Upper lobe of right lung (tissue), 1 donor: ENCODE results near the gene SNED1. TPM values are rescaled to one million over a fixed set of nuclear protein-coding genes. Genes with fewer than 3 reads are reported as not detected.

ENCODE experiments used
- ATAC-seq: fragments of 200-7000 bp; cut with Tn5 transposase; one replicate; pipeline ENCODE4 v1.9.1; 2020; ENCODE audit warnings: mild to moderate bottlenecking, moderate library complexity
- DNase-seq: peaks from one replicate; pipeline ENCODE4 v3.0.0-alpha.2; 2020
- H3K27ac ChIP-seq: fragments of 200-600 bp; one replicate; pipeline ENCODE4 v1.8.0; 2022
- H3K27me3 ChIP-seq: fragments of 200-600 bp; one replicate; pipeline ENCODE4 v1.8.0; 2022; ENCODE audit warnings: mild to moderate bottlenecking
- H3K36me3 ChIP-seq: fragments of 200-600 bp; one replicate; pipeline ENCODE4 v1.8.0; 2022
- H3K4me1 ChIP-seq: fragments of 200-600 bp; one replicate; pipeline ENCODE4 v1.8.0; 2022
- H3K4me3 ChIP-seq: fragments of 200-600 bp; one replicate; pipeline ENCODE4 v1.8.0; 2022; ENCODE audit warnings: mild to moderate bottlenecking
- H3K9me3 ChIP-seq: fragments of 200-600 bp; one replicate; pipeline ENCODE4 v1.8.0; 2022
- intact Hi-C: fragments of 100-400 bp; cut with DNase I; formaldehyde crosslinking; loops from one replicate; pipeline ENCODE4 v1.11.0; 2022
- total RNA-seq: library from RNA; stranded (reverse); fragmentation: NEBNext Ultra II Directional; extraction: Animal tissue kit (Norgen Biotek cat#: 25700); gene quantifications from one replicate; pipeline ENCODE4 v1.2.1, GENCODE V29; 2021
- TF ChIP-seq, protein P1 (sequence below): fragments of 200-600 bp; IDR thresholded peaks from one replicate; pipeline ENCODE4 v1.8.0; 2022; ENCODE audit warnings: antibody characterized with exemption
- donor health status: DM: no; HTN: yes; CAD: no; lungs with severe emphysema.

SNED1 gene
- total RNA-seq, 1 donor from 2014 or later = 38.4 TPM

DNA sequence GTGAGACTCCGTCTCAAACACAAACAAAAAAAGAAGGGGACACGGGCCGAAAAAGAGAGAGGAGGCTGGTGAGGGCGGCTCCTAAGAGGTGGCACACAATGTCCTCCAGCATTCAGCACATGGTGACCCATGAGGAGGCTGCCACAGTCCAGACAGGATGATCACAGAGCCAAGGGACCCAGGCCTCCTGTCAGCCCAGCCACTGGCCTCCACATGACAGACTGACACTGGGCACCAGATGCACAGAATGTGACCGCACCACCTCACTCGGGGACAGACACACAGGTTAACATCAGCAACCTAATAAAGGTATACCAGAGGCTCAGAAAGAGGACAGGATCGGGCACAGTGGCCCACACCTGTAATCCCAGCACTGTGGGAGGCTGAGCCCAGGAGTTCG lies 129.8 kb downstream of the SNED1 start:
- ATAC-seq (no peak), DNase-seq (peak; percentile 51)
- TF ChIP-seq, protein P1, sequence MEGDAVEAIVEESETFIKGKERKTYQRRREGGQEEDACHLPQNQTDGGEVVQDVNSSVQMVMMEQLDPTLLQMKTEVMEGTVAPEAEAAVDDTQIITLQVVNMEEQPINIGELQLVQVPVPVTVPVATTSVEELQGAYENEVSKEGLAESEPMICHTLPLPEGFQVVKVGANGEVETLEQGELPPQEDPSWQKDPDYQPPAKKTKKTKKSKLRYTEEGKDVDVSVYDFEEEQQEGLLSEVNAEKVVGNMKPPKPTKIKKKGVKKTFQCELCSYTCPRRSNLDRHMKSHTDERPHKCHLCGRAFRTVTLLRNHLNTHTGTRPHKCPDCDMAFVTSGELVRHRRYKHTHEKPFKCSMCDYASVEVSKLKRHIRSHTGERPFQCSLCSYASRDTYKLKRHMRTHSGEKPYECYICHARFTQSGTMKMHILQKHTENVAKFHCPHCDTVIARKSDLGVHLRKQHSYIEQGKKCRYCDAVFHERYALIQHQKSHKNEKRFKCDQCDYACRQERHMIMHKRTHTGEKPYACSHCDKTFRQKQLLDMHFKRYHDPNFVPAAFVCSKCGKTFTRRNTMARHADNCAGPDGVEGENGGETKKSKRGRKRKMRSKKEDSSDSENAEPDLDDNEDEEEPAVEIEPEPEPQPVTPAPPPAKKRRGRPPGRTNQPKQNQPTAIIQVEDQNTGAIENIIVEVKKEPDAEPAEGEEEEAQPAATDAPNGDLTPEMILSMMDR = no peak
- no peaks in the 10 kb centered on the region for H3K9me3 ChIP-seq
- no peaks in the 10 kb centered on the region for H3K27me3 ChIP-seq
- H3K27ac ChIP-seq = no peak overlapping the region
- no peaks in the 10 kb centered on the region for H3K36me3 ChIP-seq
- no peaks in the 10 kb centered on the region for H3K4me1 ChIP-seq
- intact Hi-C loops = no loop called here
- no peak overlapping the region for H3K4me3 ChIP-seq

DNA sequence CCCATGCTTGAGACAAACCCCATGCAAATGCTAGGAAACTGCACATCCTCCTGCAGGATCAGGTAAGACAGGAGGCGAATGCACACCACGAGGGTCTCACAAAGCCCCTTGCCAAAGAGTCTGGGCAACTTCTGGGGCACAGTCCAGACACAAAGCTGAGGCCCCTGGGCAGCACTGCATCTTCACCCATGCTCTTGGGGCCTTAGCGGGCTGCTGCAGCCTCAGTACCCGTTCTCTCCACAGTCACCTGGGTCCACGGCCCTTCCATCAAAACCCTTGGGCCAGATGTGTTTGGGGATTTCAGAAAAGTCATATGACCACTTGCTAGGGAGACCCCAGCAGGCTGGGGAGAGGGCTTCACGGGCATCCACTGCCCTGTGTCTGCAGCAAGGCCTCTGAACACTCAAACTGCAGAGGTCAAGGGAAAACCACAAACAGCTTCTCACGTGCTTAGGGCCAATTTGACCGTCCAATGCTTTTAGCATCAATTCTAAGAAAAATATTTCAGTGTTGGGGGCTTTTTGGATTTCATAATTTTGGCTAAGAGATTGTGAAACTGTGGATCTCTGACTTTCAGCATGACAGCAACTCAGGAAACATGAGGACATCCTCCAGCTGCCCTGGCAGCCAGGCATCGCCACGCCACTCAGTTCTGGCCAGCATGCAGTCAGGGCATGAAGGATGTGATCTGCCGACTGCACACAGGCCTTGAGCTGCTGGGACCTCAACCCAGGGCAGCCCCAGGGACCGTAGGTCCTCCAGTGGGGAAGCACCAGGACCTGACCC lies 130.9 kb downstream of the SNED1 start:
- Histone ChIP-seq H3K27ac (no peak overlapping the region), H3K36me3 (no peaks in the 10 kb centered on the region), H3K27me3 (no peaks in the 10 kb centered on the region), H3K9me3 (no peaks in the 10 kb centered on the region), H3K4me1 (no peaks in the 10 kb centered on the region), H3K4me3 (no peak overlapping the region)
- ATAC-seq (peak; percentile 34), DNase-seq (peak; percentile 55)
- intact Hi-C loops = no loop called here
- TF ChIP-seq, protein P1 = no peak

DNA sequence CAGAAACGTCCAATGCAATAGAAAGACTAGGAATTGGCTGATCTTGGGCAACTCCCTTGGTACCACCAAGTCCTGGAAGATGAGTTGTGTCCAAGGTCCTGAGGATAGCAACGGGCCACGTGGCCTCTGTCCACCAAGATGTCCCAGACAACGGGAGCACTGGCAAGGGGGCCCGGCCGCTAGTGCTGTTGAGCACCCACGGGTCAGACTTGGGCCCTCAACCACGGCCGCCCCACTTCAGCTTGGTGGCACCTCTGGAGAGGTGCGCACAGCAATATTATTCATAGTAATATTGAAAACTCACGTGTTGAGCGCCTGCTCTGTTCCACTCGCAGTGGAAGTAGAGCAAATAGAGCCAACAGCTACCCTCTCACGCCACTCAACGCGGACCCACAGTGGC lies 131.9 kb downstream of the SNED1 start:
- H3K4me1 ChIP-seq = no peaks in the 10 kb centered on the region
- intact Hi-C loops = no loop called here
- no peak for ATAC-seq
- DNase-seq = peak; percentile 46
- H3K4me3 ChIP-seq = no peak overlapping the region
- TF ChIP-seq, protein P1 = no peak
- H3K9me3 ChIP-seq = no peaks in the 10 kb centered on the region
- H3K27me3 ChIP-seq = no peaks in the 10 kb centered on the region
- H3K36me3 ChIP-seq = no peaks in the 10 kb centered on the region
- H3K27ac ChIP-seq = no peak overlapping the region

- TF ChIP-seq, protein P1 = no peak
- Histone ChIP-seq H3K36me3 (no peaks in the 10 kb centered on the region), H3K4me1 (no peaks in the 10 kb centered on the region), H3K9me3 (no peaks in the 10 kb centered on the region), H3K4me3 (no peak overlapping the region), H3K27me3 (no peaks in the 10 kb centered on the region), H3K27ac (no peak overlapping the region)
- ATAC-seq (no peak), DNase-seq (peak; percentile 22)
- intact Hi-C loops = no loop called here
These were observed 133.1 kb downstream of the SNED1 start for GRCh38 chr2:241131531-241131930.

DNA sequence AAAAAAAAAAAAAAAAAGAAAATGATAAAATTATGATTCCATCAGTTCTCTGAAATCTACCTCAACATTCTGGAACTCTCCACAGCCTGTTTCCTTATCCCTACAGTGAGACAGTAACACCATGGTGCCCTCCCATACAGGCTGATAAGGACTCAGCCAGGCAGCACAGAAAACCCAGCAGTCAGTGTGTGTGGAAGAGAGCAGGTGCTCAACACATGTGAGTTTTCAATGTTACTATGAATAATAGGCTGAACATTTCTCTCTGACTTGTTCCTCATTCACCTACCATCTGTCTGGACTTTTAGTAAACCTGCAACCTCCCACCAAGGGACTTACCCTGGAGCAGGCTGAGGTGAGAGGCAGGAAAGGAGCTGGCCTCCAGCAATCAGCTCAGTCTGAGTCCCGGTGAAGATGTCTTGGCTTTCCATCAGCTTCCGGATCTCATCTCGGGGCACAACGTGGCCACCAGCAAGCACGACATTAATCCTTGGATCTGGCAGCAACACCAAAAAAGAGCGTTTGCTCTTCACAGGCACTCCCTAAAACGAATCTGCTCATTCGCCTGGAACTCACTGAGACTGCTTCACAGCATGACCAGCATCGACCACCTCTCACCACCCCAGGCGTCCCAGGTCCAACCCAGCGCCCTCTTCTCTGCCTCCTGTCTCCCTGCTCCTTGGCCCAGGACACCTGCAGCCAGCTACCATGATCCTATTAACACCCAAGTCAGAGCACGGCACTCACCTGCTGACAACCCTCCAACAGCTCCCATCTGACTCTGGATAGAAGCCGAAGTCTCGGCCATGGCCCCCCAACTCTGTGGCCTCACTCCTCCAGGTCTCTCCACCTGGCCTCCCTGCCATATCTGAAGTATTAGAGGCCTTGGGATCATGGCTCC lies 134.4 kb downstream of the SNED1 start:
- Histone ChIP-seq H3K27me3 (no peaks in the 10 kb centered on the region), H3K27ac (no peak overlapping the region), H3K4me3 (no peak overlapping the region), H3K4me1 (no peaks in the 10 kb centered on the region), H3K9me3 (no peaks in the 10 kb centered on the region), H3K36me3 (peaks cover 4% of the 10 kb centered on the region)
- intact Hi-C loops = no loop called here
- TF ChIP-seq, protein P1 = no peak
- ATAC-seq = no peak
- DNase-seq = peak; percentile 34
